LNCAP (cell line): ENCODE data around the gene KRTAP10-12.

Source experiments
- CTCF ChIP-seq: fragments of 450-650 bp; IDR thresholded peaks from 2 replicates; pipeline ENCODE4 v1.5.1; 2017; ENCODE audit warnings: mild to moderate bottlenecking

KRTAP10-12 gene

GRCh38 chr21:44691686-44692085 is 5.3 kb upstream of the KRTAP10-12 start:
- no peak for TF ChIP-seq CTCF

- TF ChIP-seq CTCF = no peak
Measured at GRCh38 chr21:44692798-44693512, 4.0 kb upstream of the KRTAP10-12 start.

GRCh38 chr21:44694776-44695175 is 2.2 kb upstream of the KRTAP10-12 start:
- TF ChIP-seq CTCF = no peak

- TF ChIP-seq CTCF = no peak
Measured at GRCh38 chr21:44695184-44695583, 1.8 kb upstream of the KRTAP10-12 start.

GRCh38 chr21:44695641-44696040 is 1.3 kb upstream of the KRTAP10-12 start:
- no peak for TF ChIP-seq CTCF

GRCh38 chr21:44696572-44696971 is 400 bp upstream of the KRTAP10-12 start:
- TF ChIP-seq CTCF = no peak

- no peak for TF ChIP-seq CTCF
Measured at GRCh38 chr21:44697811-44698734, 1.1 kb downstream of the KRTAP10-12 start.
